SK-N-SH (cell line): ENCODE results near the gene MED29. TPM values are rescaled to one million over a fixed set of nuclear protein-coding genes. Genes with fewer than 3 reads are reported as not detected.

Experiments used
- CTCF ChIA-PET: fragments of 300-600, 350-600 bp; formaldehyde crosslinking; extraction: SDS; loops from one replicate; lab custom pipeline; 2021; lab: Yijun Ruan, JAX
- POLR2A ChIA-PET: fragments of 350-600 bp; sonication (Branson Sonifier 250); formaldehyde crosslinking; extraction: SDS; loops from one replicate; lab custom pipeline; 2020; ENCODE audit warnings: antibody characterized with exemption, inconsistent platforms; lab: Yijun Ruan, JAX
- DNase-seq: peaks from one replicate; pipeline ENCODE4 v3.0.0; 2012
- H2AFZ ChIP-seq: fragments of 200-600 bp; sonication (generic); 2 replicates; pipeline ENCODE4 v1.8.1; 2016; ENCODE audit warnings: antibody characterized with exemption, mild to moderate bottlenecking, low read depth
- H3F3A ChIP-seq: fragments of 200-600 bp; sonication (generic); replicated peaks from 2 replicates; pipeline ENCODE3; 2016; ENCODE audit warnings: antibody characterized with exemption, mild to moderate bottlenecking; ENCODE audit not compliant: insufficient read depth
- H3K27ac ChIP-seq, 2 experiments: fragments of 200-500 bp in 1 of 2; fragments of 200-600 bp in 1 of 2; sonication (Bioruptor generic) in 1 of 2; sonication (generic), shearing (Covaris generic) in 1 of 2; 2 replicates each; pipeline versions ENCODE4 v1.5.1 to v1.6.1; 2014 to 2016; ENCODE audit warnings: low read depth in 2 of 2, inconsistent platforms in 1 of 2, low read length in 1 of 2, mild to moderate bottlenecking in 1 of 2, mixed read lengths in 1 of 2
- H3K27me3 ChIP-seq: fragments of 200-600 bp; sonication (generic), shearing (Covaris generic); 2 replicates; pipeline ENCODE4 v1.6.1; 2016; ENCODE audit warnings: mixed run types; ENCODE audit not compliant: insufficient read depth
- H3K36me3 ChIP-seq, 2 experiments: fragments of 200-500 bp in 1 of 2; fragments of 200-600 bp in 1 of 2; sonication (Bioruptor generic) in 1 of 2; sonication (generic) in 1 of 2; replicated peaks in 1 of 2; 2 replicates each; pipeline versions ENCODE3 to v1.5.1; 2014 to 2016; ENCODE audit warnings: low read length in 1 of 2, mild to moderate bottlenecking in 1 of 2; ENCODE audit not compliant: insufficient read depth in 2 of 2, control insufficient read depth in 1 of 2
- H3K4me1 ChIP-seq, 2 experiments: fragments of 200-500 bp in 1 of 2; fragments of 200-600 bp in 1 of 2; sonication (Bioruptor generic) in 1 of 2; sonication (generic), shearing (Covaris generic) in 1 of 2; 2 replicates each; pipeline versions ENCODE4 v1.5.1 to v1.6.1; 2014 to 2016; ENCODE audit warnings: low read depth in 1 of 2, low read length in 1 of 2, mixed run types in 1 of 2; ENCODE audit not compliant: insufficient read depth in 2 of 2, control insufficient read depth in 1 of 2
- H3K4me2 ChIP-seq: fragments of 200-600 bp; sonication (generic), shearing (Covaris generic); 2 replicates; pipeline ENCODE4 v1.6.1; 2017; ENCODE audit warnings: mixed run types
- H3K4me3 ChIP-seq, 2 experiments: fragments of 200-500 bp in 1 of 2; fragments of 200-600 bp in 1 of 2; sonication (Bioruptor generic) in 1 of 2; sonication (generic), shearing (Covaris generic) in 1 of 2; 2 replicates each; pipeline versions ENCODE4 v1.5.1 to v1.8.1; 2014 to 2016; ENCODE audit warnings: low read depth in 2 of 2, inconsistent platforms in 1 of 2, low read length in 1 of 2, mild to moderate bottlenecking in 1 of 2, mixed read lengths in 1 of 2, moderate library complexity in 1 of 2
- H3K79me2 ChIP-seq: fragments of 200-600 bp; sonication (generic); 2 replicates; pipeline ENCODE4 v1.8.1; 2017; ENCODE audit warnings: mild to moderate bottlenecking; ENCODE audit not compliant: insufficient read depth
- H3K9ac ChIP-seq: fragments of 200-600 bp; sonication (generic); 2 replicates; pipeline ENCODE4 v1.6.1; 2017; ENCODE audit warnings: mixed run types
- H3K9me2 ChIP-seq: fragments of 200-600 bp; sonication (generic); 2 replicates; pipeline ENCODE4 v1.6.1; 2017; ENCODE audit warnings: mixed run types
- H3K9me3 ChIP-seq: fragments of 200-600 bp; sonication (generic); 2 replicates; pipeline ENCODE4 v1.6.1; 2017; ENCODE audit warnings: mixed run types, mild to moderate bottlenecking, moderate library complexity
- H4K20me1 ChIP-seq: fragments of 200-600 bp; sonication (generic); 2 replicates; pipeline ENCODE4 v1.6.1; 2017; ENCODE audit warnings: mild to moderate bottlenecking, mixed run types; ENCODE audit not compliant: insufficient read depth
- CHD2 ChIP-seq: fragments of 150-350 bp; IDR thresholded peaks from 2 replicates; pipeline ENCODE4 v1.6.1; 2018; ENCODE audit warnings: low read length; ENCODE audit not compliant: partially characterized antibody
- CTCF ChIP-seq: fragments of 200-600 bp; sonication (generic); IDR thresholded peaks from 2 replicates; pipeline ENCODE4 v1.6.1; 2017; ENCODE audit warnings: antibody characterized with exemption, mild to moderate bottlenecking, moderate library complexity
- EZH2phosphoT487 ChIP-seq: fragments of 200-600 bp; sonication (generic); IDR thresholded peaks from 2 replicates; pipeline ENCODE4 v1.6.1; 2017; ENCODE audit warnings: low read depth, mixed run types, mild to moderate bottlenecking, antibody characterized with exemption, moderate library complexity, borderline replicate concordance
- FOXM1 ChIP-seq: IDR thresholded peaks from 2 replicates; pipeline ENCODE4 v1.4.0; 2012; ENCODE audit warnings: low read depth, mild to moderate bottlenecking
- JUND ChIP-seq: IDR thresholded peaks from 2 replicates; pipeline ENCODE4 v1.4.0; 2012
- MEF2A ChIP-seq: IDR thresholded peaks from 2 replicates; pipeline ENCODE4 v1.4.0; 2012; ENCODE audit warnings: low read depth, borderline replicate concordance
- PBX3 ChIP-seq: IDR thresholded peaks from 2 replicates; pipeline ENCODE4; 2012
- POLR2AphosphoS5 ChIP-seq: IDR thresholded peaks from 2 replicates; pipeline ENCODE4 v1.6.1; 2012; ENCODE audit warnings: low read depth, low read length
- RCOR1 ChIP-seq: fragments of 150-350 bp; IDR thresholded peaks from 2 replicates; pipeline ENCODE4 v1.6.1; 2017; ENCODE audit warnings: antibody characterized with exemption, low read length
- RXRA ChIP-seq: IDR thresholded peaks from 2 replicates; pipeline ENCODE4 v1.4.0; 2012; ENCODE audit warnings: low read depth, mild to moderate bottlenecking, borderline replicate concordance
- SIN3A ChIP-seq: IDR thresholded peaks from 2 replicates; pipeline ENCODE4 v1.6.1; 2012; ENCODE audit warnings: low read depth, mild to moderate bottlenecking, low read length, moderate library complexity, borderline replicate concordance
- TAF1 ChIP-seq: IDR thresholded peaks from 2 replicates; pipeline ENCODE4 v1.6.1; 2012; ENCODE audit warnings: low read depth, mild to moderate bottlenecking, low read length, moderate library complexity, borderline replicate concordance
- TCF12 ChIP-seq: IDR thresholded peaks from 2 replicates; pipeline ENCODE4 v1.4.0; 2012
- WGBS: methylation state at CpG from one replicate; pipeline ENCODE4 v1.1.6; 2017; ENCODE audit warnings: low lambda C conversion rate; 5-methylcytosine and 5-hydroxymethylcytosine counted together
- polyA plus RNA-seq, 3 experiments: library from polyadenylated mRNA; depleted of rRNA; stranded (reverse); fragments of >200 nt; gene quantifications; 2 replicates each; pipeline ENCODE4 v1.2.3, GENCODE V29; 2012
- TF ChIP-seq, protein P1 (sequence below): IDR thresholded peaks from 2 replicates; pipeline ENCODE4 v1.4.0; 2012; ENCODE audit warnings: low read depth
- TF ChIP-seq, protein P2 (sequence below): IDR thresholded peaks from 2 replicates; pipeline ENCODE4 v1.4.0; 2012; ENCODE audit warnings: low read depth, borderline replicate concordance
- TF ChIP-seq, protein P3 (sequence below): IDR thresholded peaks from 2 replicates; pipeline ENCODE4 v1.4.0; 2012; ENCODE audit warnings: low read depth, borderline replicate concordance

MED29 gene
- polyA plus RNA-seq, 1 of the 3 experiments (the other 2 are of a cell fraction): 32.0 TPM

DNA sequence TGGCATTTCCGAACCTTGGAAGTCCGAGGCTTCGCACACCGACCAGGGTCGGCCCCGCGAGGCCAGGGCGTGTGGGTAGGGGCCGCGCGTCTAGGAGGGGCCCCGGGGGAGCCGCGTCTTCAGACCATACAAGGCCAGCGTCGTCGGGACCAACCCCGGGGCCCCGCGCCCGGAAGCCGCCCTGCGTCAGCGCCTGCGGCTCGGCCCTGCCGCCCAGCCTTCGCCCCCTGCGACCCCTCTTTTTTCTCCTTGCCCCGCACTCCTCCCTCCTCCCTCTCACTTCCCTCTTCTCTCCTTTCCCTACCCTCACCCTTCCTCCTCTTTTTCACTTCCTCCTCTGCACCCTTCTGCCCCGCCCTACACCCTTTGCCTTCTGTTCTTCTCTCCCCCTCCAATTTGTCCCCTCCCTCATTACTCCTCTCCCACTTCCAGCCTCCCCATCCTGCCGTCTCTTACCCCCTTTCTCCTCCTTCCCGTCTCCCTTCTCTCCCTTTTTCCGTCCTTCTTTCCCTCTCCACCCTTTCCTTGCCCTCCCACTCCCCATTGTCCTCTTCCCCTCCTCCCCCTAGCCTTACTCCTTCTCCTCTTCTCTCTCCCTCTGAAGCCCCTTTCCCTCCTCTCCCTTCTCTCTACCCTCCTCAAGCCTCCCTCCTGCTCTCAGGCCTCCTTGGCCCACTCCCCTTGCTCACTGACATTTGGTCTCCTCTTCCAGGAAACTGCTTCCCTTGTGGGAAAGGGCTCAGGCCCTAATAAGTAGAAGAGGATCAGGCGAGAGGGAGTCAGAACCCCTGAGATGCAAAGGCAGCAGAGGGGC, 19.0 kb downstream of the MED29 start:
- H3K9ac ChIP-seq: peak overlapping the region; percentile 68
- peaks cover 29 to 40% of the 10 kb centered on the region in 2 experiments; a peak in 3 of 4 replicates for H3K4me1 ChIP-seq
- CTCF ChIA-PET: no interaction called here
- peaks cover 54% of the 10 kb centered on the region for H3K79me2 ChIP-seq
- TF ChIP-seq SIN3A: 0 out of 2 replicates have a peak, but pooled peaks have one; percentile 23
- no peak for TF ChIP-seq CTCF
- TF ChIP-seq, all 33 proteins: peak for 1
- peak; percentile 73 for DNase-seq
- H3K4me3 ChIP-seq: peak overlapping the region; percentile 64 to 82
- WGBS: 14% methylated on average over 21 of the region's 35 CpGs
- H3K36me3 ChIP-seq: peaks cover 0 to 7% of the 10 kb centered on the region in 2 experiments
- no peaks in the 10 kb centered on the region for H3K9me3 ChIP-seq
- POLR2A ChIA-PET: no interaction called here
- peaks cover 40% of the 10 kb centered on the region for H3F3A ChIP-seq
- no peaks in the 10 kb centered on the region for H3K9me2 ChIP-seq
- H4K20me1 ChIP-seq: peaks cover 29% of the 10 kb centered on the region
- no peaks in the 10 kb centered on the region for H3K27me3 ChIP-seq
- no peak overlapping the region for H2AFZ ChIP-seq
- peak overlapping the region; percentile 86 to 91 for H3K27ac ChIP-seq
- H3K4me2 ChIP-seq: peak overlapping the region; percentile 92

GRCh38 chr19:39410831-39411080, 19.6 kb downstream of the MED29 start:
- H4K20me1 ChIP-seq: peaks cover 29% of the 10 kb centered on the region
- peaks cover 38% of the 10 kb centered on the region for H3F3A ChIP-seq
- peak overlapping the region in 1 of 2 experiments; percentile 91; a peak in 2 of 4 replicates for H3K27ac ChIP-seq
- 88% methylated on average over 1 of the region's 1 CpG for WGBS
- no peak overlapping the region for H3K4me3 ChIP-seq
- H3K4me1 ChIP-seq: peaks cover 29 to 44% of the 10 kb centered on the region in 2 experiments; a peak in 3 of 4 replicates
- no peak overlapping the region for H2AFZ ChIP-seq
- peaks cover 60% of the 10 kb centered on the region for H3K79me2 ChIP-seq
- H3K9me3 ChIP-seq: no peaks in the 10 kb centered on the region
- DNase-seq: no peak
- no peaks in the 10 kb centered on the region for H3K27me3 ChIP-seq
- peak overlapping the region; percentile 92 for H3K4me2 ChIP-seq
- H3K9me2 ChIP-seq: no peaks in the 10 kb centered on the region
- CTCF ChIA-PET: interaction anchor here (0.9 to 5.1 kb wide), 5 partner anchors 11 to 233 kb away, joined by 3 to 106 read pairs (median 18); partner anchors contain the start of genes MED29, PAF1 and RPS16
- TF ChIP-seq EZH2phosphoT487 (no peak), FOXM1 (no peak), CHD2 (no peak), SIN3A (no peak), RXRA (no peak), MEF2A (no peak), POLR2AphosphoS5 (no peak), CTCF (no peak), RCOR1 (no peak), TCF12 (no peak), PBX3 (no peak), TAF1 (no peak), JUND (no peak)
- TF ChIP-seq, protein P1, sequence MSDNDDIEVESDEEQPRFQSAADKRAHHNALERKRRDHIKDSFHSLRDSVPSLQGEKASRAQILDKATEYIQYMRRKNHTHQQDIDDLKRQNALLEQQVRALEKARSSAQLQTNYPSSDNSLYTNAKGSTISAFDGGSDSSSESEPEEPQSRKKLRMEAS: no peak
- TF ChIP-seq, protein P2, sequence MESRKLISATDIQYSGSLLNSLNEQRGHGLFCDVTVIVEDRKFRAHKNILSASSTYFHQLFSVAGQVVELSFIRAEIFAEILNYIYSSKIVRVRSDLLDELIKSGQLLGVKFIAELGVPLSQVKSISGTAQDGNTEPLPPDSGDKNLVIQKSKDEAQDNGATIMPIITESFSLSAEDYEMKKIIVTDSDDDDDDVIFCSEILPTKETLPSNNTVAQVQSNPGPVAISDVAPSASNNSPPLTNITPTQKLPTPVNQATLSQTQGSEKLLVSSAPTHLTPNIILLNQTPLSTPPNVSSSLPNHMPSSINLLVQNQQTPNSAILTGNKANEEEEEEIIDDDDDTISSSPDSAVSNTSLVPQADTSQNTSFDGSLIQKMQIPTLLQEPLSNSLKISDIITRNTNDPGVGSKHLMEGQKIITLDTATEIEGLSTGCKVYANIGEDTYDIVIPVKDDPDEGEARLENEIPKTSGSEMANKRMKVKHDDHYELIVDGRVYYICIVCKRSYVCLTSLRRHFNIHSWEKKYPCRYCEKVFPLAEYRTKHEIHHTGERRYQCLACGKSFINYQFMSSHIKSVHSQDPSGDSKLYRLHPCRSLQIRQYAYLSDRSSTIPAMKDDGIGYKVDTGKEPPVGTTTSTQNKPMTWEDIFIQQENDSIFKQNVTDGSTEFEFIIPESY: no peak
- TF ChIP-seq, protein P3, sequence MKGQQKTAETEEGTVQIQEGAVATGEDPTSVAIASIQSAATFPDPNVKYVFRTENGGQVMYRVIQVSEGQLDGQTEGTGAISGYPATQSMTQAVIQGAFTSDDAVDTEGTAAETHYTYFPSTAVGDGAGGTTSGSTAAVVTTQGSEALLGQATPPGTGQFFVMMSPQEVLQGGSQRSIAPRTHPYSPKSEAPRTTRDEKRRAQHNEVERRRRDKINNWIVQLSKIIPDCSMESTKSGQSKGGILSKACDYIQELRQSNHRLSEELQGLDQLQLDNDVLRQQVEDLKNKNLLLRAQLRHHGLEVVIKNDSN: no peak
- peak overlapping the region; percentile 68 for H3K9ac ChIP-seq
- peaks cover 0 to 7% of the 10 kb centered on the region in 2 experiments for H3K36me3 ChIP-seq
- POLR2A ChIA-PET: interaction anchor here (1.0 kb wide), 1 partner anchor 13 kb away, joined by 4 read pairs; no protein-coding TSS in a partner anchor
